Activated CD8-positive, alpha-beta memory T cell treated with anti-CD3 and anti-CD28 coated beads for 48 hours (primary cell): ENCODE measurements around the gene AP4S1.
"Not testable (repeated sequence)": the region's sequence is repeated elsewhere in the genome, so short reads cannot be mapped to it uniquely, and the experiment has no call there.

ENCODE experiments used
- DNase-seq, 3 experiments: peaks; one replicate each; pipeline ENCODE4 v3.0.0-alpha.2; 2020; ENCODE audit warnings: low read depth in 2 of 3, low spot score in 2 of 3

Gene AP4S1

DNA sequence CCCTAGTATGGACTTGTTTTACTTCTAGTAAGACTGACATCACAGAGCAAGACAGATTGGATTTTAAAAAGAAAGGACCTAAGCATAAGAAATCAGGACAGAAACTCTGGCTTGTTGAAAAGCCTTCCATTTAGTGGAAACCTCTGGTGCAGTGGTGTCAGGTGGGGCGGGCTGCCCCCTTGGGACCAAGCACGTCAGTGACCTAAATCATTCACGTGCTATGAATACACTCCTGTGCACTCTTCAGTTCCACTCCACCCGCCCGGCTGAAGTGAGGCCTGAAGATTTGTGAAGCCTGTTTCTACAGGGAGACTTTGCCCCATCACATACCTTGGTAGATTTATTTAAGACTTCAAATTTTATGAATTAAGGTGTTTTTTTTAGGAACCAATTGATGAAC, 58.9 kb downstream of the AP4S1 start:
- no peak for DNase-seq

DNA sequence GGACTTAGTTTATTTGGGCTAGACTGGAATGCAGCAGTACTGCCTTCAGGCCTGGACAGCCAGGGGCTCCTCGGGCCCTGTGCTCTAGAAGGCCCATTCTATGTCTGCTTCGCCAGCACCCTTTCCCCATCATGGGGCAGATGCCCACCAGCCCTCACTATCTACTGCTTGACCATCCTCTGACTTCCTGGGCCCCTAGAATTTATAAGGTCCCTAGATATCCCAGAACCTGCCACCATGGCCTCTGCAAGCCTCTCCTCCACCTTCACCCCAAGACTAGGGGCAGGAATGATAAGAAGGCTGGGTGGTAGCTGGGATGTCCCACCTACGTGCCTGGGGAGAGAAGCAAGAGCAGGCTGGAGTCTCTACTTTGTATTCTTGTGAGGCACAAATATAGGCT, 59.6 kb downstream of the AP4S1 start:
- DNase-seq = no peak

DNA sequence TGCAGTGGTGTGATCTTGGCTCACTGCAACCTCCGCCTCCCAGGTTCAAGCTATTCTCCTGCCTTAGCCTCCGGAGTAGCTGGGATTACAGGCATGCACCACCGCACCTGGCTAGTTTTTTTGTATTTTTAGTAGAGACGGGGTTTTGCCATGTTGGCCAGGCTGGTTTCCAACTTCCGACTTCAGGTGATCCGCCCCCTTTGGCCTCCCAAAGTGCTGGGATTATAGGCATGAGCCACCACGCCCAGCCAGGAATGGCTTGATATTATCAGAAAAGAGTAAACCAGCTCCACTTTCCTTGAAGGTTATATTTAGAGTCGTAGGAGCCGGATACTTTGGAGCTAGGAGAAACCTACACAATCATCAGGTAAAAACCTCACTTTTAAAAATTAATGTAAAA, 61.0 kb downstream of the AP4S1 start:
- DNase-seq = not testable (repeated sequence)

DNA sequence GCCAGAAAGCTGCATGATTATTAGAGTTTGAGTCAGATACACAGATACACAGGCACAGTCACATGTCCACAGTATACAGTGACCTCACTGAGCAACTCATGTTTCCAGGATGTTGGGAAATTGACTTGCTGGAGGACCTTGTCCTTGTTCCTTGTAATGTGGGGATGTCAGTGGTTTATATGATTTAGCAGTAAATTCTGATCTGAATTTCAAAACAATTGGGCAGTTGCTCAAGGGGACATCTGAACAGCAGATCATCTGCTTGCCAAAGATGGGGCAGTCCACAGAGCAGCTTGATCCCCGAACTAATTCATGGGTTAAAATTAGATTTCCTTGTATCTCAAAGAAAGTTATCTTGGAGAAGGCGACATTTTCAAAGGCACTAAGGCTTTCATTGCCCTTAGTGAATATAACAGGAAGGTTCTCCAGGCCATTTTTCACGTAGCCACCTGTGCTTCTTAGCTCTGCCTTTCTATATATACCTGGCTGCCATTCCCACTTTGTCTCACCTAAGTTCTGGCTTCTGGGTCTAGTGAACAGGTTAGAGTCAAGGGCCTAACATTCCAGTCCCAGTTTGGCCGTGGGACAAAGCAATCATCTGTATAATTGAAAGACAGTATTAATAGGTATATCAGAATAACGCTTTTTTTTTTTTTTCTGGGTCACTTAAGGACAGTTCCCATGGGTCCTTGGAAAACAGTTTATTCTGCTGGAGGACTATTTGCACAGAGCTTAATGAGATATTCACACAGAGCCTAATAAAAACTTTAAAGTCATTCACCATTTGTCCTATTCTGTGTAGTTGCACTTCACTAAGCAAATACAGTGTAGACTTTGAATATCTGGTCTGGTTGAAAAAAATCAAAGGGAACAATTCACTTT, 65.7 kb downstream of the AP4S1 start:
- DNase-seq = no peak

DNA sequence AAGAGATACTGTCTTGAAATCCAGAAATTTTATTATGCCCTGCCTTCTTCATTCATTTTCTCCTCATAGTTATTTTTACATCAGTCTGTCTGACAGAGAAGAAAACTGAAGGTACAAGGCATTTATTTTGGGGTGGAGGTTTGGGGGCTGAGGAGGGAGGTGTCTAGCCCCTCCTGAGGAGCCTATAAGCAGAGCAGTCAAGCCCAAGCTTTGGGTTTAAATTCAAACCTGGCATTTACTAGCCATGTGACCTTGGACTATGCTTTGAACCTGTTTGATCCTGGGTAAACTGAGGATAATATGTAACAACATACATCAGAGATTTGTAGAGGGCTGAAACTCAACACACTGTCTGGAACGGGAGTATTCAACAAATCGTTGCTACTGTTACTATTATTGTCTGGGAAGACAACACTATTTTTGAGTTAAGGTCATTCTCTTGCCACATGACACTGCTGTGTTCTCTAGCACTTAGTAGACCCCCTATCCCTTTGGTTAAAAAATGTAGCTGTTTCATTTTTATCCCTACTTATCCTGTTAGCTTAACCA, 66.8 kb downstream of the AP4S1 start:
- no peak for DNase-seq

DNA sequence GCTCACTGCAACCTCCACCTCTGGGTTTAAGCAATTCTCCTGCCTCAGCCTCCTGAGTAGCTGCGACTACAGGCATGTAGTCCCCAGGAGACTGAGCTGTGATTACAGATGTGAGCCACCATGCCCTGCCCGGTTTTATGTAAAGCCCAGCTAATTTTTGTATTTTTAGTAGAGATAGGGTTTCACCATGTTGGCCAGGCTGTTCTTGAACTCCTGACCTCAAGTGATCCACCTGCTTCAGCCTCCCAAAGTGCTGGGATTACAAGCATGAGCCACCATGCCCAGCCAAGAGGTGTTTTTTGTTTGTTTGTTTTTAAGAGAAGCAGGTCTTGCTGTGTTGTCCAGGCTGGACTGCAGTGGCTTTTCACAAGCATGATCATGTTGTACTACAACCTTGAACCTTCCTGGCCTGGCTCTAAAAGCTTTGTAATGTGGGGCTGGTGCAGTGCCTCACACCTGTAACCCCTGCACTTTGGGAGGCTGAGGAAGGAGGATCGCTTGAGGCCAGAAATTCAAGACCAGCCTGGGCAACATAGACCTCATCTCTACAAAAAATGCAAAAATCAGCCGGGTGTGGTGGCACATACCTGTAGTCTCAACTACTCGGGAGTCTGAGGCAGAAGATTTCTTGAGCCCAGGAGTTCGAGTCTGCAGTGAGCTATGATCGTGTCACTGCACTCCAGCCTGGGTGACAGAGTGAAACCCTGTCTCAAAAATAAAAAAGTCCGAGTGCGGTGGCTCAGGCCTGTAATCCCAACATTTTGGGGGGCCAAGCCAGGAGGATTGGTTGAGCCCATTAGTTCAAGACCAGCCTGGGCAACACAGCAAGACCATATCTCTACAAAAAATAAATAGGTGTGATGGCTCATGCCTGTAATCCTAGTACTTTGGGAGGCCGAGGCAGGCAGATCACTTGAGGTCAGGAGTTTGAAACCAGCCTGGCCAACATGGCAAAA, 68.7 kb downstream of the AP4S1 start:
- not testable (repeated sequence) for DNase-seq

DNA sequence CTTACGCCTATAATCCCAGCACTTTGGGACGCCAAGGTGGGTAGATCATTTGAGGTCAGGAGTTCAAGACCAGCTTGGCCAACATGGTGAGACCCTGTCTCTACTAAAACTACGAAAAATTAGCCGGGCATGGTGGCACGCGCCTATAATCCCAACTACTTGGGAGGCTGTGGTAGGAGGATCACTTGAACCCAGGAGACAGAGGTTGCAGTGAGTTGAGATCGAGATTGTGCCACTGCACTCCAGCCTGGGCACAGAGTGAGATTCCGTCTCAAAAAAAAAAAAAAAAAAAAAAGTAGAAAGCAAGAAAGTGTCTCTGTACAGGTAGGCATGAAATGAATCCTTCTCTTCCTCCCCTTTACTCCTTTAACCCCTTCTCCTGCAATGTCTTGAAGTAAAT, 70.4 kb downstream of the AP4S1 start:
- not testable (repeated sequence) for DNase-seq

DNA sequence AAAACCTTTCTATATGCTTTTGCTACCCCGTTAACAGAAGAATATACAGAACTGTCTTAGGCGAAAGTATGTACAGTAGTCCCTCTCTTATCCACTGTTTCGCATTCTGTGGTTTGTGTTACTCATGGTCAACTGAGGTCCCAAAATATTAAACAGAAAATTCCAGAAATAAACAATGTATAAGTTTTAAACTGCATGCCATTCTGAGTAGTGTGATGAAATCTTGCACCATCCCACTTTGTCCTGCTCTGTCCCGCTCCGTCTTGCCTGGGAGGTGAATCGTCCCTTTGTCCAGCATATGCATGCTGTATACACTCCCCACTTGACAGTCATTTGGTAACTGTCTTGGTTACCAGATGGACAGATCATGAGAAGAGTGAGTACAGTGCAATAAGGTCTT, 70.8 kb downstream of the AP4S1 start:
- DNase-seq = no peak

DNA sequence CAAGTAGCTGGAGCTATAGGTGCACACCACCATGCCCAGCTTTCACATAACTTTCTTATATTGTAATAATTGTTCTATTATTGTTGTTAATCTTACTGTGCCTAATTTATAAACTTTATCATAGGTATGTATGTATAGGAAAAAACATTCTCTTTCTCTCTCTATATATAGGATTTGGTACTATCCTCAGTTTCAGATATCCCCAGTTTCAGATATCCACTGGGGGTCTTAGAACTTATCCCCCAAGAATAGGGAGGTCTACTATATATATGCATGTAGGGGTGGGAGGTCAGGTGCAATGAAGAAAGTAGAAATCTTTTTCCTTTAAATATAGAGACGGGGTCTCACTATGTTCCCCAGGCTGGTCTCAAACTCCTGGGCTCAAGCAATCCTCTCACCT, 71.6 kb downstream of the AP4S1 start:
- no peak for DNase-seq

DNA sequence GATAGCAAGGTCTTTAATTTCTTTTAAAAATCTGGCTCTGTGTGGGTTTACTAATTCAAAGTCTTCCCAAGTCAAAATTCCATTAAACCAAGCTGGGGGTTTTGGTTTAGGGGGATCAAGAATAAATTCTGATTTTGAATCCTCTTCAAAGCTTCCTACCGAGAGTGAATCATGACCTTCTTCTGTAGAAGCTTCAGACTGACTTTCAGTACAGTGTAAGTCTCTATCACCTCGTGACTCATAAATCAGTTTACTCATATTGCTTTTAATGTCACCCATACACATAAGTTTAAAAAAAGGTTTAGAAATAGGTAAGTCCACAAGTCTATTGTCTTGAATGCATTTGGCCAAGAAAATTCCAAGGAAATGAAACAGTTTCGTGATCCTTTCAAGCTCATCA, 81.3 kb downstream of the AP4S1 start:
- no peak for DNase-seq

DNA sequence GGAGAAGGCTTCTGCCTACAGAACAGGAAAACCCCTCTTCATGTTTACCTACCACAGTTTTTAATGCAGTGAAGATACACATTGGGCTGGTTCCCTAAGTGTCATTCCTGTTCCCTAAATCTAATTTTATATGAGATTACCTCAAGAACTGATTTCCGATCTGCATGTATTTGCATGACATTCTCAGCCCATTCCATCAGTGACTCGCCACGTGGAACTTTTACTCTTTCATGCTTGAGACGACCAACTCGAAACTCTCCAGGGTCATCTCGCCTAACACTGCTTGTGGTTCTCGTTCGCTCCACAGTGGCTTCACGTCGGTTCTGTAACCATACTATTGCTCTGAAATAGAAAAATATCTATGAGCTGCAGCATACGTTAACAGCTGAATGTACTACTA, 83.8 kb downstream of the AP4S1 start:
- no peak for DNase-seq

DNA sequence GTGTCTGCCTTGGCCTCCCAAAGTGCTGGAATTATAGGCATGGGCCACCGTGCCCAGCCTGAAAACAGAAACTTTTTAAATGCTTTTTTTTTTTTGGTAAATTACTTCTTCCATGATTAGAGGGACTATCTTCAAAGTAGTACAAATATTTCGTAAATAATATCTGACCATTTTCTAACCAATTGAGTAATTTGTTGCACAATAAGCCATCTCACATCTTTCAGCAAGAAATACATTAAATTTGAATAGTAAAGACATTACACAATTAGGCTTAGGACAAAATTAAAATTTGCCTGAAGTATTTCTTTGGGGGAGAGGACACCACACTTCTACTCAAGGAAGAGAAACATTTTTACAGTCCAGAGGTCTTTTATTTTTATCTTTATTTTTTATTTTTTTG, 85.4 kb downstream of the AP4S1 start:
- no peak for DNase-seq

DNA sequence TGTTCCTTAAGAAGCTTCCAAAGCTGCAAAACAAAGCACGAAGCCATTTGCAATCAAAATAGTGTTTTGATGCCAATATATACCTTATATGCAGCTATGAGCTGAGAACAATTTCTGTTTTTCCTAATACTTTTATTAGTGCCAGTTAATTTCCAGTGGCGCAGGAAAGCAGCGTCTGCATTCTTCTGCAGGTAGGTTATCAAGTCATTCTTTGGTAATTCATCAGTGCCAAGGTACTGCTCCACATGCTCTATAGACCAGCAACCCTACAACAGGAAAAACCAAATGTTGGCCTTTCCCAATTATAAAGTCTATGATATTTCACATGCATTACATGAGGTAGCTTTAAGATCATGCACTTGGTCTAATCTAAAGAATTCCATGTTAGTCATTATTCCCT, 88.3 kb downstream of the AP4S1 start:
- DNase-seq = no peak

DNA sequence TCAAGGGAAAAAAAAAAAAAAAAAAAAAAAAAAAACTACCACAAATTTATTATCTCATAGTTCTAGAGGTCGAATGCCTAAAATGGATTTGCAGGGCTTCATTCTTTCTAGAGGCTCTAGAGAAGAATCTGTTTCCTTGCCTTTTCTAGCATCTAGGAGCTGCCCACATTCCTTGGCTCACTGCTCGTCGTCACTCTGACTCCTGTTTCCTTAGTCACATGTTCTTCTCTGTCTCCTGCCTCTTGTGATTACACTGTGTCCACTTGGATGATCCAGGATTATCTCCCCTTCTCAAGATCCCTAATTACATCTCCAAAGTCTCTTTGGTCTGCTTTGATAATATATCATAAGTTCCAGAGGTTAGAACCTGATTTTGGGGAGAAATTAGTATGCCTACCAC, 93.4 kb downstream of the AP4S1 start:
- DNase-seq = no peak

DNA sequence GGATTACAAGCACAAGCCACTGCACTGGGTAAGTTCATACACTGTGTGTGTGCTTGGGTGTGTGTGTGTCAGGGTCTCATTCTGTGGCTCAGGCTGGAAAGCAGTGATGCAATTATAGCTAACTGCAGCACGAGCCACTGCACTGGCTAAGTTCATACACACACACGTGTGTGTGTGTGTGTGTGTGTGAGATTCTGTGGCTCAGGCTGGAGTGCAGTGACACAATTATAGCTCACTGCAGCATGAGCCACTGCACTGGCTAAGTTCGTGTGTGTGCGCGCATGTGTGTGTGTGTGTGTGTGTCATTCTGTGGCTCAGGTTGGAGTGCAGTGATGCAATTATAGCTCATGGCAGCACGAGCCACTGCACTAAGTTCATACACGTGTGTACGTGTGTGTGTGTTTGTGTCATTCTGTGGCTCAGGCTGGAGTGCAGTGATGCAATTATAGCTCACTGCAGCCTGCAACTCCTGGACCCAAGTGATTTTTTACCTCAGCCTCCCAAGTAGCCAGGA, 96.7 kb downstream of the AP4S1 start:
- DNase-seq = no peak

DNA sequence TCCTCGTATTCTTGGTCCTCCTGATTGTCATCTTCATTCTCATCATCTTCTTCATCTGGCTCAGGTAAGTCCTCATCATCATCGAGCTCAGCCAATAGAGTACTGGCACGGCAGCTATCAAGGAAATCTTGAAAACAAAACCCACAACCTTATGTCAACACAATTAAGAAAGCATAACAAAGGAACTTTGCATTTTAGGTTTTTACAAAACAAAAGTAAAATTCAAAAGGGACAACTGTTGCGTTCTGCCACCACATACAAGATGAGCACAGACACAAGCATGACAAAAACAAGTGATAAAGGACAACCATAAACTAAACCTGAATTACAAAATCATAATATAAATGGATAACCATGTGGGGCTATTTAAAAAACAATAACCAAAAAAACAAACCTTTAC, 97.5 kb downstream of the AP4S1 start:
- no peak for DNase-seq

DNA sequence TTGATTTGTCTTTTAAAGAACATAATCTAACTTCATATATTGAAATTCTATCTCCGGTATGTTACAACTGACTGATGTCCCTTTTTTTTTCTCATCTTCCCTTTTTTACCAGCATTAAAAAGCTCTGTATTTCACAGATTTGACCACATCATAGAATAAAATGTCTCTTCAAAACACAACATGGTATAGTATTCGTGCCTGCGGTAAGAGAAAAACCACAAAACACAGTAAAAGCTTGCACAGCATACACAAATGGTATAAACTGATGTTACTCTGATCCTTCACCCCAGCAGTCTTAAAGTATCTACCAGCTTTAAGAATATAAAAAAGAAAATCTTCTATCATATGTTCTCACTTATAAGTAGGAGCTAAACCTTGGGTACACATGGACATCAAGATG, 98.7 kb downstream of the AP4S1 start:
- no peak for DNase-seq

DNA sequence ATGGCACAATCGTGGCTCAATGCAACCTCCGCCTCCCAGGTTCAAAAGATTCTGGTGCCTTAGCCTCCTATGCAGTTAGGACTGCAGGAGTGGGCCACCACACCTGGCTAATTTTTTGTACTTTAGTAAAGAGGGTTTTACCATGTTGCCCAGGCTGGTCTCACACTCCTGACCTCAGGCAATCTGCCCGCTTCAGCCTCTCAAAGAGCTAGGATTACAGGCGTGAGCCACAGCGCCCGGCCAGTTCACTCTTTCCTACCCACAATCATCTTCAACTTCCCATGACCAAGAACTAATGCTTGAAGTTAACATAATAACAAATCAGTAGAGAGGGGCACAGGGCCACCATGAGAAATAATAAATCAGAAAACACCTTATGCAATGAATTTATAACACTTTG, 99.8 kb downstream of the AP4S1 start:
- no peak for DNase-seq

DNA sequence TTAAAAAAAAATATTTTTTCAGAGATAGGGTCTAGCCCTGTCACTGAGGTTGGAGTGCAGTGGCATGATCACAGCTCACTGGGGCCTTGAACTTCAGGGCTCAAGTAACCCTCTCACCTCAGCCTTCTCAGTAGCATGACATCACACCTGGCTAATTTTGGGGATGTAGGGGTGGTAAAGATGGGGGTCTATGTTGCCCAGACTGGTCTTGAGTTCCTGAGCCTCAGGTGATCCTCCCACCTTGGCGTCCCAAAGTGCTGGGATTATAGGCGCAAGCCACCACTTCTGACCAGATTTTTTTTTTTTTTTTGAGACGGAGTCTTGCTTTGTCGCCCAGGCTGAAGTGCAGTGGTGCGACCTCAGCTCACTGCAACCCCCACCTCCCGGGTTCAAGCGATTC, 101.2 kb downstream of the AP4S1 start:
- no peak for DNase-seq

DNA sequence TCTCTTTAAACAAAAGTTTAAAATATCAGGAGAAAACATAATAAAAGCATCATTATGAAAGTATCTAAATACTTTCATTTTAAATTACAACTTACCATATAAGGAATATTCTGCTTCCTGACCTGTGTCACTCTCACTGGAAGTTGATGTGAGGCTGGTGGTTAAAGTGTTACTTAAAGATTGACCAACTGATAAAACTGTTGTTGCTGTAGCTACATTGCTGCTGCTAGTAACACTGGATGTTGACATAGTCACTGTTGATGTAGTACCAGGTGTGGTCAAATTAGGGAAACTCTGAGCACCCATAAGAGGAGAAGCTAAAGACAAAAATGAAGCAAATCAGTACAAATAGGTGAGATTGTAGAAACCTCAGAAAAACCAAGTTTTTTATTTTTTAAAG, 102.2 kb downstream of the AP4S1 start:
- DNase-seq = no peak

DNA sequence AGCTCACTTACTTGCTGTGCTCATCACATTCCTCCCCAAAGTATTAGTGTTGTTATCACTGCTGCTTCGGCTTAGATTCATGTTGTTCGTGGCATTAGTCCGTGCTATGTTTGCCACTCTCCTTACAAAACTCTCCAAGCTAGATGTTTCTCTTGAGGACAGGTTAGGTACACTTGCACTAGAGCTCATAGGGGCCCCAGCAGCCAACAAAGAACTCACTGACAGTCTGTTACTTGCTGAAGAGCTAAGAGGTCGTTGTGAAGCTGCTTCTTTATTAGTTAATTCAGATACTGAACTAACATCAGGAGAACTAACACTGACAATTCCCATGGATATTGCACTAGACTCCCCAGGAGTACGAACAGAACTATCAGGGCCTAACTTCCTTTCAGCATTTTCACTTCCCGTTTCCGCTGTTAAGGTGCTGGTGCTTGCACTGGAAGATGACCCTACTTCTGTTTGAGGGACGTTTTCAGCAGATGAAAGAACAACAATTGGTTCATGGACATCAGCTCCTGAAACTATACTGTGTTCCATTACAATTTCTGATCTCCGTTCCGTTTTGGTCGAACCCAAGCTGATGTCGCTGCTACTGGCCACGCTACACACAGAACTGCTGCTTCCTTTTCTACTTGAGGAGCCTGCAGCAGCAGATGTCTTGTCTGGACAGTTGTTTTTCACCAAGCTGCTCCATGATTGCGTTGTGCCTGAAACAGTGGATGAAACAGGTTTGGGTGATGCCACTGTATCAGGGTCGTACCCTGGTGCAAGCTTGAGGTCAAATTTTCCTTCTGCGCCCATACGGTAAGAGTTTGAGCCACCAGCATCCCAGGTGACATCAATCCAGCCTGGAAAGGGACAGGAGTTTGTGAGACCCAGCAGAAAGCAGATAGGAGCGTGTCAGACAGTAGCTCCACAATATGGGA, 103.4 kb downstream of the AP4S1 start:
- DNase-seq = no peak
